Gastroesophageal sphincter (tissue), 3 donors: ENCODE data around the gene PARP8.

ENCODE experiments used
- EP300 ChIP-seq: sonication (generic); formaldehyde crosslinking; IDR thresholded peaks from one replicate; pipeline ENCODE4 v1.6.1; 2017; ENCODE audit warnings: antibody characterized with exemption, mild to moderate bottlenecking
- POLR2A ChIP-seq, 2 donors: fragments of 450-650 bp; IDR thresholded peaks; one replicate each; pipeline ENCODE4 v1.6.1; 2017; ENCODE audit warnings: antibody characterized with exemption in 2 of 2, mild to moderate bottlenecking in 2 of 2, moderate library complexity in 1 of 2
- POLR2AphosphoS5 ChIP-seq: sonication (generic); formaldehyde crosslinking; IDR thresholded peaks from one replicate; pipeline ENCODE4 v1.6.1; 2017; ENCODE audit warnings: antibody characterized with exemption
- TF ChIP-seq, protein P1 (sequence below), 4 experiments: fragments of 200-600 bp in 2 of 4; fragments of 450-650 bp in 2 of 4; sonication (generic) in 1 of 4; IDR thresholded peaks; one replicate each; pipeline ENCODE4 v1.5.1; 2017 to 2019; ENCODE audit warnings: antibody characterized with exemption in 4 of 4, mild to moderate bottlenecking in 2 of 4, moderate library complexity in 2 of 4

DNA sequence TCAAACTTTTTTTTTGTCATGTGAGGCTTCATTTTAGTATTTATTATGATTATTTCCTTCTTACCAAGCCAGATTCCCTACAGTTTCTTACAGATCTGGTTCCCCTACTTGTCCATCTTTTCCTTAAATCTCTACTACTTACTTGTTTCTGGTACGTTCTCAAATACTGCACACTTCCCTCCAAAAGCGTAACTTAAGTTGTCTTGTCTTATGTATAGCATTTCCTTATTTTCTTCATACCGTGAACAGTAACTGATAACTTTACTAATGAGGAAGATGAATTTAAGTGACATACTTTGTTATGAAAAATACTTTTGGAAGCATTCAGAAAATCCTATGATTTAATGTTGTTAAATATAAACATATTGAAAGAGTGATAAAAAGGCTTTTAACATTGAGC is 67.3 kb downstream of the PARP8 start:
- TF ChIP-seq POLR2AphosphoS5 (no peak), EP300 (no peak), POLR2A (IDR thresholded peaks at IDR 0.05) (no peak)
- TF ChIP-seq, protein P1, sequence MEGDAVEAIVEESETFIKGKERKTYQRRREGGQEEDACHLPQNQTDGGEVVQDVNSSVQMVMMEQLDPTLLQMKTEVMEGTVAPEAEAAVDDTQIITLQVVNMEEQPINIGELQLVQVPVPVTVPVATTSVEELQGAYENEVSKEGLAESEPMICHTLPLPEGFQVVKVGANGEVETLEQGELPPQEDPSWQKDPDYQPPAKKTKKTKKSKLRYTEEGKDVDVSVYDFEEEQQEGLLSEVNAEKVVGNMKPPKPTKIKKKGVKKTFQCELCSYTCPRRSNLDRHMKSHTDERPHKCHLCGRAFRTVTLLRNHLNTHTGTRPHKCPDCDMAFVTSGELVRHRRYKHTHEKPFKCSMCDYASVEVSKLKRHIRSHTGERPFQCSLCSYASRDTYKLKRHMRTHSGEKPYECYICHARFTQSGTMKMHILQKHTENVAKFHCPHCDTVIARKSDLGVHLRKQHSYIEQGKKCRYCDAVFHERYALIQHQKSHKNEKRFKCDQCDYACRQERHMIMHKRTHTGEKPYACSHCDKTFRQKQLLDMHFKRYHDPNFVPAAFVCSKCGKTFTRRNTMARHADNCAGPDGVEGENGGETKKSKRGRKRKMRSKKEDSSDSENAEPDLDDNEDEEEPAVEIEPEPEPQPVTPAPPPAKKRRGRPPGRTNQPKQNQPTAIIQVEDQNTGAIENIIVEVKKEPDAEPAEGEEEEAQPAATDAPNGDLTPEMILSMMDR (IDR thresholded peaks at IDR 0.05), result no peak
